HepG2 (cell line): ENCODE results near the gene ADAMTSL3. TPM values are rescaled to one million over a fixed set of nuclear protein-coding genes. Genes with fewer than 3 reads are reported as not detected.
A peak's percentile ranks its signal among the peaks of the same experiment; 100 is the strongest.

Source experiments
- ARID5B ChIP-seq: IDR thresholded peaks from 2 replicates; pipeline ENCODE4 v1.4.0; 2020; ENCODE audit warnings: mild to moderate bottlenecking, missing genetic modification reagents
- CEBPB ChIP-seq: IDR thresholded peaks from 2 replicates; pipeline ENCODE4 v1.6.1; 2011; ENCODE audit warnings: low read depth, low read length, improper control_type of control experiment, borderline replicate concordance
- DMAP1 ChIP-seq: IDR thresholded peaks from 2 replicates; pipeline ENCODE4 v1.6.1; 2016
- FOXO1 ChIP-seq: sonication (generic); formaldehyde crosslinking; IDR thresholded peaks from 2 replicates; pipeline ENCODE4 v1.4.0; 2020; ENCODE audit warnings: missing genetic modification reagents
- FOXP4 ChIP-seq: sonication (generic); formaldehyde crosslinking; IDR thresholded peaks from 2 replicates; pipeline ENCODE4 v1.4.0; 2020; ENCODE audit warnings: missing genetic modification reagents
- NKX3-1 ChIP-seq: sonication (generic); formaldehyde crosslinking; IDR thresholded peaks from 2 replicates; pipeline ENCODE4 v1.5.0; 2020; ENCODE audit warnings: missing genetic modification reagents
- REL ChIP-seq: sonication (generic); formaldehyde crosslinking; conservative IDR thresholded peaks from 2 replicates; pipeline ENCODE4 v1.8.0; 2022; ENCODE audit warnings: mild to moderate bottlenecking, missing genetic modification reagents, moderate library complexity
- SOX5 ChIP-seq: IDR thresholded peaks from 2 replicates; pipeline ENCODE4 v1.6.1; 2016; ENCODE audit warnings: borderline replicate concordance
- SP5 ChIP-seq: IDR thresholded peaks from 2 replicates; pipeline ENCODE4 v1.6.1; 2016; ENCODE audit warnings: low read depth, borderline replicate concordance
- SUZ12 ChIP-seq: fragments of 150-350 bp; IDR thresholded peaks from 2 replicates; pipeline ENCODE4 v1.6.1; 2014; ENCODE audit warnings: low read depth, low read length
- ZBTB4 ChIP-seq: sonication (generic); formaldehyde crosslinking; IDR thresholded peaks from 2 replicates; pipeline ENCODE4 v1.4.0; 2020; ENCODE audit warnings: missing genetic modification reagents, mild to moderate bottlenecking, borderline replicate concordance
- ZFP62 ChIP-seq: sonication (generic); formaldehyde crosslinking; IDR thresholded peaks from 2 replicates; pipeline ENCODE4 v1.4.0; 2020; ENCODE audit warnings: missing genetic modification reagents
- ZKSCAN1 ChIP-seq: fragments of 150-350 bp; IDR thresholded peaks from 2 replicates; pipeline ENCODE4 v1.6.1; 2014; ENCODE audit warnings: low read length
- ZNF660 ChIP-seq: sonication (generic); formaldehyde crosslinking; IDR thresholded peaks from 2 replicates; pipeline ENCODE4 v1.5.1; 2020; ENCODE audit warnings: mild to moderate bottlenecking, low read depth, missing genetic modification reagents, borderline replicate concordance
- ZNF704 ChIP-seq: sonication (generic); formaldehyde crosslinking; IDR thresholded peaks from 2 replicates; pipeline ENCODE4 v1.8.1; 2023; ENCODE audit warnings: mild to moderate bottlenecking, inconsistent platforms, moderate library complexity, missing genetic modification reagents, borderline replicate concordance
- ZSCAN12 ChIP-seq: sonication (generic); formaldehyde crosslinking; IDR thresholded peaks from 2 replicates; pipeline ENCODE4 v1.9.0; 2021; ENCODE audit warnings: mild to moderate bottlenecking, missing genetic modification reagents
- polyA plus RNA-seq, 8 experiments: library from polyadenylated mRNA; depleted of rRNA in 3 of 8; stranded (reverse) in 7 of 8; unstranded in 1 of 8; fragments of >200 nt; fragmentation: Illumina TruSeq in 4 of 8; extraction: Trizol in 4 of 8; gene quantifications; 2 replicates each; pipeline versions ENCODE4 v1.2.1 to v1.2.3, GENCODE V29; 2011 to 2016; ENCODE audit warnings: low read depth in 4 of 8, missing spikeins in 1 of 8, mixed read lengths in 1 of 8; ENCODE audit not compliant: insufficient read depth in 1 of 8
- total RNA-seq, 5 experiments: library from RNA; depleted of rRNA; stranded (reverse); fragments of >200 nt; fragmentation: Illumina TruSeq; extraction: Trizol; gene quantifications; 2 replicates each; pipeline ENCODE4 v1.2.3, GENCODE V29; 2016; ENCODE audit warnings: low read depth in 1 of 5
- TF ChIP-seq, protein P1 (sequence below): sonication (generic); formaldehyde crosslinking; IDR thresholded peaks from 2 replicates; pipeline ENCODE4 v1.5.1; 2020; ENCODE audit warnings: missing genetic modification reagents, mild to moderate bottlenecking, borderline replicate concordance

ADAMTSL3 gene
- total and polyA plus RNA-seq, 2 of the 13 experiments (the other 11 are each of a cell fraction or from before 2014, with no cell fraction given), result 0.04 to 0.09 TPM

DNA sequence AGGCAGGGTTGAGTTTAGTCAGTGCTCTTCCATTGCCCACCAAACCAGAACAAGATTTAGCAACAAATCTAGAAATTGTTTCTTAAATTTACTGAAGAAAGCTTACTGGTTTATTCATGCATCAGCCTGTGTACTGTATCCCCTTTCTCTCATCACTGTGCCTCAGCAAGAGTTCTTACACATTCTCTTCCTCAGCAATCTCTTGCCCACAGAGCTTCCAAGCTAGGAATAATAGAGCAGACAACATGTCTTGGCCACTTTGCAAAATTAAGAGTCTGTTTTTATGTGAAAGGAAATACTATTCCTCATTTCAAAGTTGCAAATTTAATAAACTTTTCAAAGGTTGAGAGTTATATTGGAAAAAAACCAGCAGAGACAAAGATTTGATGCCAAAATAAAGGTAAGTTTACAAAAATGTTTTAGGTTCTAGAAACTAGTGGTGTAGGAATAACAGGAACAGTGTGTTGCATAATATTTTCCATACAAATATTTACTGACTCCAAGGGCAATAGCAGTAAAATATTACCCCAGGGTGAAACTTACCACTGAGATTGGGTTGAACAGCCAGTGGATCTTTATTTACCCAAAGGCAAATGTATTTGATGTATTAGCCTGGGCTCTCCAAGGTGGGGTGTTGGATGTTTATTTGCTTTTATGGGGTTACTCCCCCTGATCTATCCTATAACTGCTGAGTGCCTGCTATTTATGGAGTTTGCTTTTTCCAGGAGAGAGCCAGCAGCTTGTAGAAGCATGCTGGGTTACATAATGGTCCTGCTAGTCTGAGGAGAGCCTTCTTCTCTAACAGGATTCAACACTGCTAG, 276.7 kb downstream of the ADAMTSL3 start (continued):
- TF ChIP-seq ARID5B (CRISPR knock-in tag) (peak; percentile 91), FOXP4 (CRISPR knock-in tag) (peak; percentile 84), ZSCAN12 (CRISPR knock-in tag) (no peak), SUZ12 (no peak), ZFP62 (CRISPR knock-in tag) (no peak), SOX5 (peak; percentile 60; the same call in 1 of the 2 replicates), ZNF660 (no peak), ZBTB4 (CRISPR knock-in tag) (no peak), ZNF704 (CRISPR knock-in tag) (no peak), ZKSCAN1 (no peak), FOXO1 (CRISPR knock-in tag) (peak; percentile 35; the same call in 1 of the 2 replicates), REL (no peak), NKX3-1 (CRISPR knock-in tag) (no peak), CEBPB (peak; percentile 85), SP5 (CRISPR knock-in tag) (0 out of 2 replicates have a peak, but pooled peaks have one; percentile 32), DMAP1 (CRISPR knock-in tag) (no peak)
- TF ChIP-seq, protein P1, sequence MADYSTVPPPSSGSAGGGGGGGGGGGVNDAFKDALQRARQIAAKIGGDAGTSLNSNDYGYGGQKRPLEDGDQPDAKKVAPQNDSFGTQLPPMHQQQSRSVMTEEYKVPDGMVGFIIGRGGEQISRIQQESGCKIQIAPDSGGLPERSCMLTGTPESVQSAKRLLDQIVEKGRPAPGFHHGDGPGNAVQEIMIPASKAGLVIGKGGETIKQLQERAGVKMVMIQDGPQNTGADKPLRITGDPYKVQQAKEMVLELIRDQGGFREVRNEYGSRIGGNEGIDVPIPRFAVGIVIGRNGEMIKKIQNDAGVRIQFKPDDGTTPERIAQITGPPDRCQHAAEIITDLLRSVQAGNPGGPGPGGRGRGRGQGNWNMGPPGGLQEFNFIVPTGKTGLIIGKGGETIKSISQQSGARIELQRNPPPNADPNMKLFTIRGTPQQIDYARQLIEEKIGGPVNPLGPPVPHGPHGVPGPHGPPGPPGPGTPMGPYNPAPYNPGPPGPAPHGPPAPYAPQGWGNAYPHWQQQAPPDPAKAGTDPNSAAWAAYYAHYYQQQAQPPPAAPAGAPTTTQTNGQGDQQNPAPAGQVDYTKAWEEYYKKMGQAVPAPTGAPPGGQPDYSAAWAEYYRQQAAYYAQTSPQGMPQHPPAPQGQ (CRISPR knock-in tag), result no peak
